ENCODE results near the gene C4orf17.

GRCh38 chr4:99518601-99519295 is 7.9 kb downstream of the C4orf17 start:
- TF ChIP-seq OSR1 (CRISPR knock-in tag; IDR thresholded peaks at IDR 0.05) (no peak), ZFP30 (CRISPR knock-in tag; IDR thresholded peaks at IDR 0.05) (no peak), PATZ1 (CRISPR knock-in tag; IDR thresholded peaks at IDR 0.05; ENCODE audit: borderline replicate concordance) (no peak), CSRNP3 (CRISPR knock-in tag; IDR thresholded peaks at IDR 0.05) (no peak), ZNF8 (CRISPR knock-in tag; IDR thresholded peaks at IDR 0.05) (no peak), RARB (CRISPR knock-in tag; IDR thresholded peaks at IDR 0.05) (no peak), ZNF70 (CRISPR knock-in tag; IDR thresholded peaks at IDR 0.05) (no peak), ARNTL (CRISPR knock-in tag; IDR thresholded peaks at IDR 0.05; ENCODE audit: borderline replicate concordance, low read depth) (no peak), ZFP3 (CRISPR knock-in tag; IDR thresholded peaks at IDR 0.05) (no peak), GLIS3 (CRISPR knock-in tag; IDR thresholded peaks at IDR 0.05) (no peak), ISL1 (CRISPR knock-in tag; IDR thresholded peaks at IDR 0.05) (no peak), TCF4 (CRISPR knock-in tag; IDR thresholded peaks at IDR 0.05; ENCODE audit: borderline replicate concordance) (no peak)
- TF ChIP-seq, protein P1, sequence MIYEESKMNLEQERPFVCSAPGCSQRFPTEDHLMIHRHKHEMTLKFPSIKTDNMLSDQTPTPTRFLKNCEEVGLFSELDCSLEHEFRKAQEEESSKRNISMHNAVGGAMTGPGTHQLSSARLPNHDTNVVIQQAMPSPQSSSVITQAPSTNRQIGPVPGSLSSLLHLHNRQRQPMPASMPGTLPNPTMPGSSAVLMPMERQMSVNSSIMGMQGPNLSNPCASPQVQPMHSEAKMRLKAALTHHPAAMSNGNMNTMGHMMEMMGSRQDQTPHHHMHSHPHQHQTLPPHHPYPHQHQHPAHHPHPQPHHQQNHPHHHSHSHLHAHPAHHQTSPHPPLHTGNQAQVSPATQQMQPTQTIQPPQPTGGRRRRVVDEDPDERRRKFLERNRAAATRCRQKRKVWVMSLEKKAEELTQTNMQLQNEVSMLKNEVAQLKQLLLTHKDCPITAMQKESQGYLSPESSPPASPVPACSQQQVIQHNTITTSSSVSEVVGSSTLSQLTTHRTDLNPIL (CRISPR knock-in tag; IDR thresholded peaks at IDR 0.05; ENCODE audit: low read depth): no peak
